ENCODE measurements around the gene SPNS2. TPM values are rescaled to one million over a fixed set of nuclear protein-coding genes. Genes with fewer than 3 reads are reported as not detected.
A peak's percentile ranks its signal among the peaks of the same experiment; 100 is the strongest.

The SPNS2 gene
- polyA plus RNA-seq, 1 donor = 7.9 TPM

DNA sequence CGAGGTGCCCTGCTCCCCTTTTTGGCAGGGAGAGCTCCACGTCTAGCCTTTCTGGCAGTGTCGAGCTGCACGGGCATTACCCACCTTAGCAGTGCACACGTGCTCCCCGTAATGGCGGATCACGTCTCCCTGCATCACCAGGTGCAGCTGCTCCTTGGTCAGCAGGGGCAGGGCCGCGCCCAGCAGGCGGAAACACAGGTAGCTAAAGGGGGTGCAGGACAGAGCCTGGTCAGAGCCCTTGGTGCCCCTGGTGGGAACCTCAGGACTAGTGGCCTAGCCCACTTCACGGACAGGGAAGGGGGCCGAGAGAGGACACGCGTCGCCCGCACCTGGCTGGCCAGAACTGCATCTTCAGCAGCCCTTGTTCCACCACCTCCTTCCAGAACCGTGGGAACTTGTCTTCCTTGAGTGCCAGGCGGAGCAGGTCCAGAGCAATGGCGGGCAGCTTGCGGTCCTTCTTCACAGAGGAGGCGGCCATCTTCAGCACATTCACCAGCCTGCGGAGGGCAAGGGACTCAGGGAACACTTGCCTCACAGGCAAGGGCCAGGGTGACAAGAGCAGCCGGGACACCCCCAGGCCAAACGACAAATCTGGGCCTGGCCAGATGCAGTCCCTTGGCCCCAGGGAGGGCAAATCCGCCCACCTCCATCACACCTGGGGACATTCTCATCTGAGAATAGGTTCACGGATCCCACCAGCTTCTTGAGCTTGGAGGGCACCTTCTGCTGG, 53.3 kb downstream of the SPNS2 start:
- no peak for DNase-seq

DNA sequence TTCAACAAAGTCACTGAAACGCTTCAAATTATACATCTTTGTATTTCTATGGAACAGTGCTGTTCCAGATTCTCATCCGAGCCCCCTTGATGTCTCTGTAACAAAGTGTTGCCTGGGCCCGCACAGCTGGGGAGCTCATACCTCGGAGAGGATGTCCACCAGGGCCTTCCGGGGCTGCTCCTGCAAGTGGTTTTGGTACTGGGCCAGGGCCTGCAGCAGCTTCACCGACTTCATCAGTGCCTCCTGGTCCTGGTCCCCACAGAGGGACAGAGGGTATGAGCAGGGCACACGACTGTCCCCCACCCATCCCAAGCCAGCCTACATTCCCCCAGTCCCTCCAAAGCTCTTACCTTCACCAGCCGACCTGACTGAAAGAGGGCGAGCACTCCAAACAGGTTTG, 55.0 kb downstream of the SPNS2 start:
- no peak for DNase-seq

DNA sequence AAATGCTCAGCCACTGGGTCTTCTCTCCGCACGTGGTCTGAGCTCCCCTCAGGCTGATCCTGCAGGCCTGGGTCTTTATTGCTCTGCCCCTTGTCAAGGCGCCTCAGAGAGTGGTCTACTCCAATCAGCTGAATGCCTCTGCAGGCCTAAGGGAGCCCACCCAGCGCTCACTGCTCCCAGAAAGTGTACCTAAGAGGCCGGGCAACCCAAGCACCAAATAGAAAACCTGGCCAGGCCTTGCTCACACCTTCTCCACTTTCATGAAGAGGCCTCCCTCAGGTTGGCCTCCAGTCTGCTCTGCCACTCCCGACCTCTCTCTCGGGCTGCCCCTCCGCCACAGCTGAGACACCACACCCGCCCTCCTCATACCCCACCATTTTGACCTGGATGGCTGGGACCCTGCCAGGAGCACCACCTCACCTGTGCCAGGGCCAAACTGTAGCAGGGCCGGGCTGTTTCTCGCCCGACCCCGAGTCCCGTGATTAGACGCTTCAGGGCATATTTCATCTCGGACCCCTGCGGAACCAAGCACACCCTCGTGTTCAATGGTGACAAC, 55.8 kb downstream of the SPNS2 start:
- DNase-seq = no peak

DNA sequence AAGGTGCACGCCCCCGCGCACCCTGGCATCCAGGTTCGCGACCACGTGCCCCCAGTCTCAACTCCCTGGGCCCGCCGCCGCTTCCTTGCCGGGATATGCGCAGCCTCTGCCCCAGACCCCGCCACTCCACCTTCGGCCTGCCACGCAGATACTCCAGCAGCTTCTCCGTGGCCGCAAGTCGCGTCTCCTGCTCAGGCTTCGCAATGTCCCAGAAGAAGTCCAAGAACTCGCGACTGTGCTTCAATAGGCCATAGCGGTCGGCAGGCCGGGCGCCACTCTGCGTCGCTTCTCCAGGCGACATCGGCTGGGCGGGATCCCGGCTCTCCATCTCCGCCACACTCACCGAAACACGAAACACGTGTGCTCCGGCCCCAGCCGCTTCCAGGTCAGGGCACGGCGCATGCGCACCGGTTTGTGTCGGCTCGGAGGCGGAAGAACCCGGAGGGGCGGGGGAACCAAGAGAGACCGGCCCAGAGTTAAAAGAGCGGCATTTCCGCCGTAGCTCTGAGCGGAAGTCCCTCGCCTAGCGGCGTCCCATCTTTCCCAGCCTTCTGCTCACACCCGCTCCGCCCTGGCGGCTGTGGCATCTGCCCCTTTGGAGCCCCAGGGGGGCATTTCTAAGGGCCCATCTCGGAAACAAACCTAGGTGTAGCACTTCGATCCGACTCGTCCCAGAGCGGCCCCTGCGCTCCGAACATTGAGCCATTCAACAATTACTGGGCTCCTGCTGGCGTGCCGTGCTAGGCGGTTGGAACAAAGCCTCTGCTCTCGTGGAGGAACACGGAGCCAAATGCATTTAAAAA, 56.5 kb downstream of the SPNS2 start, which contains the start of gene MYBBP1A:
Gene MYBBP1A, minus strand, starts transcription at position 388 of the 803 bp plus-strand sequence. Its CDS starts 60 bp downstream, at position 328.
- peak; percentile 95 for DNase-seq

DNA sequence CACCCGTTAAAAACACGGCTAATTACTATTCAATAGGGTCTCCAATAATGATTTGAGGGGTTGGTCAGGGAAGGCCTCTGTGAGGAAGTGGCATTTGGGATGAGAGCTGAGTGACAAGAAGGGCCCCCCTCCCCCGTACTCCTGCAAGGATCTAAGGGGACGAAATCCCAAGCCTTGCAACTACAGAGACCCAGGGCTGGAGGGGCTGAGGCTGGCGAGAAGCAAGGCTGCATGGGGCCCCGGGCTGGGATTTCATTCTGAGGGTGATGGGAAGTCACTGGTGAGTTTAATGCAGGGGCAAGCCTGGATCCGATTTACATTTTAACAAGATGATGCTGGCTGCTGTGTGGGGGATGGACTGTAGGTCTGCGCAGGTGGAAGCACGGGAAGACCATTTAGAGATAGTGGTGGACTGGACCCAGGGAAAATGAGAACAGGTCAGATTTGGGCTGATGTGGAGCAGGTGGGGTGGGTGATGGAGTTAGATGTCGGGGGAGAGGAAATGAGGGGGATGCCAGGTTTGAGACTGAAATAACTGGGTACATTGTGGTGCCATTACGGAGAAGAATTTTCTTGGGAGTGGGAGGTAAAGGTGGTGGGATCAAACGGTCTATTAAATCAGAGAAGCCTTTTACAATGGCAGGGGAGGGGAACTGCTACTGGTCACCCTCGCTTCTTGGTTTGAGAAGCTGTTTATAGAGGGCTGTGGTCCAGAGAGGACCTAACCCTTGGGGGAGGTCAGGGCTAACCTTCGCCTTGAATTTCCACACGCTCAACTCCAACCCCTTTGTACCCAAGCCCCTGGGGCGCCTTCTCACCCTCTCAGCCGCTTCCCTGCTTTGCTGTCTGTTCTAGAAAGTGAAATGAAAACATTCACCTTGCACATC, 57.4 kb downstream of the SPNS2 start:
- DNase-seq = no peak

DNA sequence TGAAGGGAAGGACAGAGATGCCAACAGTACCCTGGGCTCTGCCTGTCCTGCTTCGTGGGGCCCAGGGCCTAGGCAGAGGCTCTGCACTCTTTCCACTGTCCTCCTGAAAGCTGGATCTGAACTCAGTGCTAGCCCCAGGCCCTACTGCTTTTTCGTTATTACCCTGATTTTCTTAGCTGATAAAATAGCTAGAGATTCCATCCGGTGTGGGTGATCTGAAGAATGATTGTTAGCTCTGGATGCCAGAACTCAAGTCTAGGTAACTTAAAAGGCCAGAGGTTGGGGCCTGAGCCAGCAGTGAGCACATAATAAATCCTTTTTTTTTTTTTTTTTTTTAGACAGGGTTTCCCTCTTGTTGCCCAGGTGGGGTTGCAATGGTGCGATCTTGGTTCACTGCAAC, 58.3 kb downstream of the SPNS2 start:
- DNase-seq = no peak

DNA sequence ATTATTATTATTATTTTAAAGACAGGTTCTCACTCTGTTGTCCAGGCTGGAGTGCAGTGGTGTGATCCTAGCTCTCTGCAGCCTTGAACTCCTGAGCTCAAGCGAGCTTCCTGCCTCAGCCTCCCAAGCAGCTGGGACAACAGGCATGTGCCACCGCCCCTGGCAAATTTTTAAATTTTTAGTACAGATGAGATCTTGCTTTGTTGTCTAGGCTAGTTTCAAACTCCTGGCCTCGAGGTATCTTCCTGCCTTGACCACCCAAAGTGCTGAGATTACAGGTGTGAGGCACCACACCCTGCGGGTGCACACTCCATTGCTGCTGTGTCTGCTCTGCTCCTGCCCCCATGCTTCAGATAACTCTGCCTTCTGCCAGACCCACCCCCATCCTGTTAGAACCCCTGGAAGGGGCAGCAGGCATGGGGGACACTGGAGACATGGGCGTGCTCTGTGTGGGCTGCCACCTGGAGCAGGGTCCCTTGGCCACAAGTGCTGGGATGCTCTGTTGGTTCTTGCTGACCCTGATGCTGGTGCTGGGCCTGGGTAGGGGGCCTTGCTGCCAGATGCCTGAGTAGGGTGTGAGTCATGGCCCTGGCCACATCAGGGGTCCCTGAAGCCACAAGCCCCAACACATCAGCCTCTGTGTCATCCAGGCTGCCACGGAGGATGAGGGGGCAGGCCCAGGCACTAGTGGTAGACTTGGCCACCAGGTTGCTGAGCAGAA, 59.1 kb downstream of the SPNS2 start:
- no peak for DNase-seq

DNA sequence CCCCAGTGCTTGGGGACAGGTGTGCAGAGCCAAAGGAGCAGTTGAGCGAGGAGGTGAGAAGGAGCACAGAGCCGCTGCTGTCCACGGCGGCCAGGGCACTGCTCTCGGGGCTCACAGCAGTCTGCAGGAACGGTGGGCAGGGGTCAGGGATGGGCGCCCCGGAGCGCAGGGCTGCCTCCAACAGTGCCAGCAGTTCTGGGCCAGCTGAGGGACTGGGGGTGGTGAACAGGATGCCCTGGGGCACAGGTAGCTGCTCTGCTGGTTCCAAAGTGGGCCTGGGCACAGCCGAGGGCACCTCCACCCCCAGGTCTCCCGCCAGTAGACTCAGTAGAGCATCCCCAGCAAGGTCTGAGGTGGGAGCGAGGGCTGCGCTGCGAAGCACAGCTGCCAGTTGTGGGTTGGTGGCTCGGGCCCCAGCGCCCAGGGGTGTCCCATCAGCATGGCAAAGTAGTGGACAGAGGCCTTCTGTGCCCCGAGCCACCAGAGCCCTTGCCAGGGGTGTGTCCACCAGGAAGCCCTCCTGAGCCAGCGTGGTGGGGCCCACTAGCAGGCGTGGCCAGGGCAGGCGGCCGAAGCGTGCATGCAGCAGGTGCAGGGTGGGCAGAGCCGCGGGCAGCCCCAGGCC, 59.8 kb downstream of the SPNS2 start:
- no peak for DNase-seq

DNA sequence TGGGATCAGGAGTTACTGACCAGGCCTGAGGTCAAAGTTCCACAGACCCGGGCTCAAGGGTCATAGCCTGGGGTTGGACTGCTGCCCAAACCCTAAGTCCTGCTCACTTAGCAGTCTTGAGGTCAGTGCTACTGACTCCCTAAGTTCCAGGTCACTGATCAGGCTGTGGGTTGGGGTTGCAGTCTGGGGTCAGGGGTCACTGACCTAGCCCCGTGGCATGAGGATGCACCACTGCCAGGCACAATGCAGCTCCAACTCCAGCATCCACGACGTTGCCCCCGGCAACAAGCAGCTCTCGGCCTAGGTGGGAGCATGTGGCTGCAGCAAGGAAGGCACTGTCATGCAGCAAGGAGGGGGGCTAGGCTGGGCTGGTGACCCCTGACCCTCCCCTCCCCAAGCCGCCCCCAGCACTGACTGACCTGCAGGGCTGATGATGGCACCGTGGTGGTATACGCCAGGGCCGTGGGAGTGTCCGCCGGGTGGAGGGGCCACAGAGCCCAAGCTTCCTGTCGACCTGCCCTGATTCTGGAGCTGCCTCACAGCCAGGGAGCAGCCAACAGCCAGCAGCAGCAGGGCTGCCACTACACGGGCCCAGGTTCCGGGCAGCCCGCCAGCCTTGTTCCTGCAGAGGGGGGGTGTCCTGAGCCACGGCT, 60.6 kb downstream of the SPNS2 start:
- DNase-seq = no peak

DNA sequence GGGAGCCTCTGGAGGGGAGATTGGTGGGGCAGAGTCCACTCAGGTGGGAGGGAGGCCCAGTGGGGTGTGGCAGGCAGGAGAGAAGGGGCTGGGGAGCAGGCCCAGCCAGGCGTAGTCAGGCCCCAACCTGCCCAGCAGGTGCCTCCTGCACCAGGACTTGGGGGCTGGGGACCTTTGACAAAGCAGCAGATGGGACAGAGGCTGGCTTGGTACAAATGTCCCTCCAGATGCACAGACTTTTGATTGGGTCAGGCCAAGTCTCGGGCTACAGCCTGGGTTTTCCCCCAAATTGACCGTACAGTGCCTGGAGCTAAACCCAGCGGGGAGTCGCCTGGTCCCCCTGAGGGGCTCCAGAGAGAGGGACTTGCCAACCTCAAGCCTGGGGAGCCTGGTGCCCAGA, 61.3 kb downstream of the SPNS2 start:
- no peak for DNase-seq

DNA sequence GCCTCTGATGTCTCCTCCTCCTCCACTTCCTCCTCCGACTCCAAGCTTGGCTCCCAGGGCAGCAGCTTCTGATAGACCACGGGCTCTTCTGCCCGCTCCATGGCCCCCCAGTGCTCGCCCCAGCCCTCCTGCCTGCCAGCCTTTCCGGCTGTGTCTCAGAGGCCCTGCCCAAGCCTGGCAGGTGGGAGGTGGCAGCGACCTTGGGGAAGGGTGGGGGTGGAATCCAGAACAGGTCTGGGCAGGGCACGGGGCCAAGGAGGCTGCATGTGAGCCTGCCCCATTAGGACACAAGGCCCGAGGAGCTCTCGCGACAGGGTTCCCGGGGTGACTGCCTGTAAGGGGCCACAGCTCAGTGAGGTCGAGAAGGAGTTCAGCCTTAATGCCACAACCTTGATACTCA, 61.7 kb downstream of the SPNS2 start, which contains the start of gene GGT6:
Gene GGT6, minus strand, starts transcription at position 157 of the 400 bp plus-strand sequence. Its CDS starts 56 bp downstream, at position 101.
- no peak for DNase-seq

DNA sequence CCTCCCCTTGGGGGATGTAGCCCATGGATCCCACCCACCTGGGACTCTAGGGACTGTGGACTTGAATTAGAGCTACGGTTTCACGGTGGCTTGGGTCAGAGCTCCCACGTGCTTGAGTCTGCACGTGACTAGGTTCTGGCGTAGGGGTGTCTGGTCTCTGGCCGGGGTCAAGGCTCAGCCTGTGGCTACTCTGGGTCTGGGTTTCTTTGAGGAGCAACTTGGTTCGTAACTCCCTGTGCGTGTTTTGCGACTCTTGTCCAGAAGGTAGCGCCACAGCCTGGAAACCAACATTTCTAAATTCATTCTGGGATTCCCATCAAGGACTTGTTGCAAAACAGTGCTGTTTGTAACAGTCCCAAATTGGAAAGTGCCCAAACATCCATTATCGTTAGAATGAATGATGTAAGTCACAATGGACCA, 62.2 kb downstream of the SPNS2 start:
- no peak for DNase-seq

DNA sequence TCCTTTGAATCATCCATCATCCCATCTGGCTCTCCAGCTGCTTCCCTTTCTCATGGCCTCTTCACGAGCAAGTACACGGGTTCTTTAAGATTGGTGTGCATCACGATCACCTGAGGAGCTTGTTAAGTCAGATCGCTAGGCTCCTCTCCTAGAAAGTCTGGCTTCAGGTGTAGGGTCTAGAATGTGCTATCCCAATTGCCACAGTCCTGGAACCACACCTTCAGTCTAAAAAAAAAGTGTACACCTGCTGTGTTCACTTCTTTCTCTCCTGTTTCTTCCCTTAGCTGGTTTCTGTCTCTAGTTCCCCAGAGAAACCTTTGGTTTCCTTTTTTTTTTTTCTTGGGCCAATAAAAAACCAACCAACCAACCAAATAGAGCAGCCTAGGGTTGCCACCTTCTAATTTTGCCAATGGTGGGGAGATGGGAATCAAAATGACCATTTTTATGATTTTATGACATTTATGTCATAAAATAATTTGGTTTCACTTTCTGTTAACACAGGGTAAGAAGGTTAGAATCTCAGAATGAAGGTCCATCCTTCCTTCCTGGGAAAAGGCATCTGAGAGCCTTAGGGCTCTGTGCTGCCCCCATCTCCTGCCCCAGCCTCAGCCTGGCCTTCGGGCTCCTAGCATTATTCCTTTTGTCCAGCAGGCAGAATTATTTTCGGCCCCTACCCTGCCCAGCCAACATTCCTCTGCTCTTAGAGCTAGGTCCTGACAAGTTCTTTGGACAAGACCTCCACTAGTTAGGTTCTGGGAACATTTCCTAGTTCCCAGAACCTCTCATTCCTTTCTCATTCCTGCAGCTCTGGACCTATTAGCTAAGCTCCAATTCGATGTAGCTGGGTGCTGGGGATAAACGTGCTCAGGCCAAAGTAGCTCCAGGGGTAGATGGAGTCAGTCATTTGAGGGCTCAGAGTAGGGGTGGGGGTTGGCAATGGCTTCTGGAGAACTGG, 63.6 kb downstream of the SPNS2 start:
- no peak for DNase-seq

DNA sequence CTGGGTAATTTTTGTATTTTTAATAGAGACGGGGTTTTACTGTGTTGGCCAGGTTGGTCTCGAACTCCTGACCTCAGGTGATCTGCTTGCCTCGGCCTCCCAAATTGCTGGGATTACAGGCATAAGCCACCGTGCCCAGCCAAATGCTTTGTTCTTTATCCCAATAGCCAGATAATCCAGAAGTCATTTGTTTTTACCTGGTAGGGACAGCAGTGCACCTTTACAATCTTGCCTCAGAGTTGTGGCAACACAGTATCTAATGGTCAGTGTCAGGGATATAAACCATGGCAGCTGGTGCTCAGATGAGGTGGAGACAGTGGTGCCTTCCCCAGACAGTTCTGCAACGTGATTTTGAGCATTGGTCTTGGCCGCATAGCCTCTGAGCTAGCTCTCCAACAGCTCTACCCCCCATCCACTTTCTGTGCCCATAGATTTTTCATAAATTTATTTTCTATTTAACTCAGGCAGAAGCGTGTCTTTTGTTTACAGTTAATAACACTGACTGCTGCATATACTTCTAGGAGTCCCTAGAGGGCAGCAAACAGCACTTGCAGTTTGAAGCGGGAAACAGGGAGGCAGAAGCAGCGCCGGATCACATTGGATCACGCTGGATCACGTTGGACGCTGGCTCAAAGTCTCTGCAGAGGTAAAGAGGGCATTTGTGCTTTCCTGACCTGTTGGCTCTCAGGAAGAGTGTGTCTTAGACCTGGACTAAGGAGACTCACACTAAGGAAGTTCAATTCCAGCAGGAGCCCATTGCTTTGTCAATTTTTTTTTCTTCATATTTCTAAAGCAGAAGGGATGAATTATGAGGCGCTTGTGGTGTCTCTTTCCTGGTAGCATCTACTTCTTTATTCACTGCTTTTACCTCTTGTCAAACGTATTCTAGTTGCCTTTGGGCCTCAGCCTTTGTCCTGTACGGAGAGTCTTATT, 66.8 kb downstream of the SPNS2 start:
- DNase-seq = peak; percentile 59

DNA sequence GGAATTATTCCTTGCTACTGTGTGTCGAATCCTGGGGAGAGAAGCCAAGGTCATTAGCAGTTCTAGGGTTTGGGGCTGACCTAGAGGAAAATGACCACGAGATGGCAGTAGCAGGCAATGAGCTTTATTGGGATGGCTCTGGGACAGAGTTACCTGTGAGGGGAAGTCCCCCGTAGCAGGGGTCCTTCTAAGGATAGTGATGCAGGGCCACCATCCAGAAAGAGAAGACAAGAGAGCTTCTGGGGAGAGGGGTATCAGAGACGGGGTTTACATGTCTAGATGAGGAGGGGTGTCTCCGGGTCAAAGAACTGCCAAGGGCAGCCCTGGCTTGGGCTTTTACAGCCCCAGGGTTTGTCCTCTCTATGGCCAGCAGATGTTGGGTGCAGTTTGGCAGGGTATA, 68.1 kb downstream of the SPNS2 start:
- DNase-seq = peak; percentile 64

DNA sequence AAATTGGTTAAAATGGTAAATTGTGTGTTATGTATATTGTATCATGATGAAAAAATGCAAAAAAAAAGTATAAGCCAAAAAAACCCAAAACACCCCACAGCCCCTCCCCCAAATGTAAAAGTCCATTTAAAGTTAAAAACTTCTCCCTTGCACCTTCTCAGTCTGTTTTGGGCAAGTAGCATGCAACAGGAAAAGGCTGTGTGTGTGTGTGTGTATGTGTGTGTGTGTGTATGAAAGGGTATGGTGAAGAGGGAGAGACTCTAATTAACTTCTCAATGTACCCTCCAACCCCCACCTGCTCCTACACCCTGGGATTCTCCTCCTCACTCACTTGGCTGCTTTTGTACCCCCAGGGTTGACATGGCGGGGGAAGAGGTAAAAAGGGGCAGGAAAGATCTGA, 70.9 kb downstream of the SPNS2 start:
- no peak for DNase-seq

DNA sequence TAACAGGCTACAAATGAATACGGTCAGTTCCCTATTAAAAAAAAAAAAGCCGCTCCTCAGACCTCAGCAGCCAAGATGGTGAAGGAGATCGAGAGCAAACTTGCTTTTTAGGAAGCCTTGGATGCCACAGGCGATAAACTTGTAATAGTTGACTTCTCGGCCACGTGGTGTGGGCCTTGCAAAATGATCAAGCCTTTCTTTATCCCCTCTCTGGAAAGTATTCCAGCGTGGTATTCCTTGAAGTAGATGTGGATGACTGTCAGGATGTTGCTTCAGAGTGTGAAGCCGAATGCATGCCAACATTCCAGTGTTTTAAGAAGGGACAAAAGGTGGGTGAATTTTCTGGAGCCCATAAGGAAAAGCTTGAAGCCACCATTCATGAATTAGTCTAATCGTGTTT, 73.5 kb downstream of the SPNS2 start:
- DNase-seq = no peak

DNA sequence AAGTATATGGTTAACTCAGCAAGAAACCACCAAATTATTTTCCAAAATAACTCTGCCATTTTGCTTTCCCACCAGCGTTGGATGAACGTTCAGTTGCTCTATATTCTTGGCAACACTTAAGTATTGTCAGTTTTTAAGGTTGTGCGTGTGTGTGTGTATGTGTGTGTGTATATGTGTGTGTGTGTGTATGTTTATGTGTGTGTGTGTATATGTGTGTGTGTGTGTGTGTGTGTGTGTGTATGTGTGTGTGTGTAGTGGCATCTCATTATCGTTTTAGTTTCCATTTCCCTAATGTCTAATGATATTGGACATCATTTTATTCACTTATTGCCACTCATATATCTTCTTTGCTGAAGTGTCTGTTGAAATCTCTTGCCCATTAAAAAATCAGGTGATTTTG, 74.4 kb downstream of the SPNS2 start:
- no peak for DNase-seq
